H7 (cell line): ENCODE measurements around the gene PARD6G. TPM values are rescaled to one million over a fixed set of nuclear protein-coding genes. Genes with fewer than 3 reads are reported as not detected.

ENCODE experiments used
- DNase-seq: peaks from one replicate; pipeline ENCODE4 v3.0.0; 2012
- H3K27me3 ChIP-seq: 2 replicates; pipeline ENCODE4 v1.6.0; 2011; ENCODE audit warnings: mild to moderate bottlenecking, low read length; ENCODE audit not compliant: control insufficient read depth, insufficient read depth
- H3K36me3 ChIP-seq: replicated peaks from 2 replicates; pipeline ENCODE4 v1.5.1; 2011; ENCODE audit warnings: low read length; ENCODE audit not compliant: control insufficient read depth, insufficient read depth
- H3K4me3 ChIP-seq: 2 replicates; pipeline ENCODE4 v1.5.1; 2011; ENCODE audit warnings: low read depth, mild to moderate bottlenecking, control low read depth, low read length, moderate library complexity; ENCODE audit not compliant: insufficient read depth
- total RNA-seq: library from RNA; depleted of rRNA; stranded (reverse); fragments of >200 nt; shearing (Covaris generic); gene quantifications from 2 replicates; pipeline ENCODE4 v1.2.3, GENCODE V29; 2014

The PARD6G gene
- total RNA-seq, 1 experiment from 2014 or later, result 6.3 TPM

- no peaks in the 10 kb centered on the region for H3K27me3 ChIP-seq
- peak; percentile 79 for DNase-seq
- H3K36me3 ChIP-seq, result peaks cover 19% of the 10 kb centered on the region
- no peak overlapping the region for H3K4me3 ChIP-seq
Measured at GRCh38 chr18:80147418-80148325, 99.6 kb downstream of the PARD6G start.

DNA sequence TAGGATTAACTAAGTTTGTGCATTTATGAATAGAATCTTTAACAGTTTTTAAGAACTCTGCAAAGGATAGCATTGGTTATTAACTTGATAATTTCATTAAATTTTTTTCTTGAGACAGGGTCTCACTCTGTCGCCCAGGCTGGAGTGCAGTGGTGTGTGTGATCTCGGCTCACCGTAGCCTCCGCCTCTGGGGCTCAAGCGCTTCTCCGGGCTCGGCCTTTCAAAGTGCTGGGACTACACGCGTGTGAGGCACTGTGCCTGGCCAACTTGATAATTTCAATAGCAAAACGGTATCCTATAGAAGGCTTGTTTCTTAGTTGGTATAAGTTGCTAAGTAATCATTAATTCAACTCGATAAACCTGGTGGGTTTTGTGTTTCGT is 100.3 kb downstream of the PARD6G start:
- no peak overlapping the region for H3K4me3 ChIP-seq
- no peaks in the 10 kb centered on the region for H3K27me3 ChIP-seq
- no peak for DNase-seq

DNA sequence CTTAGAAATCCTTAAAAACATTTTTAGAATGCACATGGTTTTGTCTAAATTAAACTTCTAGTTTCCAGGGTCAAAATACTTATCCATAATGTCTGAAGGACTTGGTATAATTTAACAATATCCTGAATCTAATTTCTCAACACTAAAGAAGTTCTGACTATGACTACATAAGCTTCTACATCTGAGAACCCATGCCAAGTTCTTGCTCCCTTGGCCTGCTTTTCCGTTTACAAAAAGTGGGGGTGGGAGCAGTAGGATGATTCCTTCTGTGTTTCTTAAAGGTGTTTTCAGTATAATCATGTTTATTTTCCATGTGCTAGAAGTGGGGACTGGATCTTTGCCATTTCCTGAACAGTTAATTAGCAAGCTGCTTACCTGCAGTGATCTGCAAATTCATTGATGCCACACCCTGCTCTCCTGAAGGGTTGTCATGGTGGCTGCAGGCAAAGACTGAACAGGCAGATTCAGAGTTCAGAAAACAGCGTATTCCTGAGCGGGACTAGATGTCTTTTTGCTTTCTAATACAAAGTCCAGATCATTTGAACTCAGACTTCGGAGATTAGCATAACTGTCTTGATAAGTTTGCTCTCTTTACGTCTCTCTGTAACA is 102.0 kb downstream of the PARD6G start:
- Histone ChIP-seq H3K36me3 (peaks cover 20% of the 10 kb centered on the region), H3K4me3 (no peak overlapping the region), H3K27me3 (no peaks in the 10 kb centered on the region)
- no peak for DNase-seq

More for the DNA sequence above, 100.3 kb downstream of the PARD6G start:
- H3K36me3 ChIP-seq, result peaks cover 21% of the 10 kb centered on the region

GRCh38 chr18:80143881-80144280 is 103.4 kb downstream of the PARD6G start:
- Histone ChIP-seq H3K36me3 (peaks cover 14% of the 10 kb centered on the region), H3K4me3 (no peak overlapping the region), H3K27me3 (no peaks in the 10 kb centered on the region)
- DNase-seq, result no peak

GRCh38 chr18:80140455-80140985 is 106.8 kb downstream of the PARD6G start:
- Histone ChIP-seq H3K27me3 (no peaks in the 10 kb centered on the region), H3K4me3 (no peak overlapping the region), H3K36me3 (peaks cover 29% of the 10 kb centered on the region)
- no peak for DNase-seq

- Histone ChIP-seq H3K4me3 (no peak overlapping the region), H3K36me3 (peaks cover 34% of the 10 kb centered on the region), H3K27me3 (no peaks in the 10 kb centered on the region)
- DNase-seq, result no peak
Measured at GRCh38 chr18:80137976-80138375, 109.3 kb downstream of the PARD6G start.

GRCh38 chr18:80137137-80137536 is 110.2 kb downstream of the PARD6G start:
- peaks cover 33% of the 10 kb centered on the region for H3K36me3 ChIP-seq
- DNase-seq, result no peak
- no peaks in the 10 kb centered on the region for H3K27me3 ChIP-seq
- no peak overlapping the region for H3K4me3 ChIP-seq

DNA sequence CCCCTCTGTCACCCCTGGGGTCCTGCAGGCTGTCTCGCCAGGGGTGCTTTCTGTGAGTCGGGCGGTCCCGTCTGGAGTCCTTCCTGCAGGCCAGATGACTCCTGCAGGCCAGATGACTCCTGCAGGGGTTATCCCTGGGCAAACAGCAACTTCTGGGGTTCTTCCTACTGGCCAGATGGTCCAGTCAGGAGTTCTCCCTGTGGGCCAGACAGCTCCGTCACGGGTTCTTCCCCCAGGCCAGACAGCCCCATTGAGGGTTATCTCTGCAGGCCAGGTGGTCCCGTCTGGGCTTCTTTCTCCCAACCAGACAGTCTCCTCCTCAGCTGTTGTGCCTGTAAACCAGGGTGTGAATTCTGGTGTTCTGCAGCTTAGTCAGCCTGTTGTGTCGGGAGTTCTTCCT is 110.6 kb downstream of the PARD6G start:
- peaks cover 33% of the 10 kb centered on the region for H3K36me3 ChIP-seq
- no peaks in the 10 kb centered on the region for H3K27me3 ChIP-seq
- no peak for DNase-seq
- H3K4me3 ChIP-seq, result no peak overlapping the region

DNA sequence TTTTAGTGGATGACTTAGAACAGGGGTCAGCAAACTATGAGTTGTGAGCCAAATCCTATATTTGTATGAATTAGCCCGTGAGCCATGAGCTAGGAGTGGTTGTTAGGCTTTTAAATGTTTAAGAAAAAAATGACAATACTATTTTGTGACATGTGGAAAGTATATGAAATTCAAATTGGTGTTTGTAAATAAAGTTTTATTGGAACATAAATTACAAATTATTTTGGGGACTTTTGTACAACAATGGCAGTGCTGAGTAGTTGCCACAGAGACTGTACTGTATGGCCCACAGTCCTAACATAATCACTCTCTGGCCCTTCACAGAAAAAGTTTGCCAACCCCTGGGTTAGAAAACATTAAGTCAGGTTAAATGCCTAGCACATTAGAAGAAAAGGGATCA is 112.2 kb downstream of the PARD6G start:
- peaks cover 34% of the 10 kb centered on the region for H3K36me3 ChIP-seq
- DNase-seq, result no peak

GRCh38 chr18:80133124-80133523 is 114.2 kb downstream of the PARD6G start:
- H3K4me3 ChIP-seq, result no peak overlapping the region
- DNase-seq, result no peak
- H3K36me3 ChIP-seq, result peaks cover 32% of the 10 kb centered on the region
- no peaks in the 10 kb centered on the region for H3K27me3 ChIP-seq

More for the DNA sequence above, 112.2 kb downstream of the PARD6G start:
- no peaks in the 10 kb centered on the region for H3K27me3 ChIP-seq
- H3K4me3 ChIP-seq, result no peak overlapping the region

GRCh38 chr18:80132180-80132812 is 115.0 kb downstream of the PARD6G start:
- no peak overlapping the region for H3K4me3 ChIP-seq
- DNase-seq, result no peak
- H3K27me3 ChIP-seq, result no peaks in the 10 kb centered on the region
- peaks cover 25% of the 10 kb centered on the region for H3K36me3 ChIP-seq

DNA sequence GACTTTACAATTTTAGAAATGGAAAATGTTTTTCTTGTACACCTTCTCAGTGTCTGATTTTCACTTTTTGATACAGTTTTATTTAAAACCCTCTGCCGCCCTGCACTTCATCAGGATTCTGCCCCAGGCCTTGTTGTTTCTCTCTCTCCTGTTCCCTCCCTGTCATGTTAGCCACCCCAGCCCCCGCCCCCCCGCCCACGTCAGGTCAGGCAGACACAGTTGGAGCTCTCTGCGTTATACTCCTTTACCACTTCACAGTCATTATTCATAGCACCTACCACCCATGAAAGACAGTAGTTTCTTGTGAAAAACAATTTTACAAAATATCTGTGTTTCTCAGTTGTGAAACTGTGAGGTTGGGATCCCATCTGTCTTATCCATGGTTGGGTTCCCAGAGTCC is 116.8 kb downstream of the PARD6G start:
- no peak for DNase-seq
- peaks cover 10% of the 10 kb centered on the region for H3K36me3 ChIP-seq

DNA sequence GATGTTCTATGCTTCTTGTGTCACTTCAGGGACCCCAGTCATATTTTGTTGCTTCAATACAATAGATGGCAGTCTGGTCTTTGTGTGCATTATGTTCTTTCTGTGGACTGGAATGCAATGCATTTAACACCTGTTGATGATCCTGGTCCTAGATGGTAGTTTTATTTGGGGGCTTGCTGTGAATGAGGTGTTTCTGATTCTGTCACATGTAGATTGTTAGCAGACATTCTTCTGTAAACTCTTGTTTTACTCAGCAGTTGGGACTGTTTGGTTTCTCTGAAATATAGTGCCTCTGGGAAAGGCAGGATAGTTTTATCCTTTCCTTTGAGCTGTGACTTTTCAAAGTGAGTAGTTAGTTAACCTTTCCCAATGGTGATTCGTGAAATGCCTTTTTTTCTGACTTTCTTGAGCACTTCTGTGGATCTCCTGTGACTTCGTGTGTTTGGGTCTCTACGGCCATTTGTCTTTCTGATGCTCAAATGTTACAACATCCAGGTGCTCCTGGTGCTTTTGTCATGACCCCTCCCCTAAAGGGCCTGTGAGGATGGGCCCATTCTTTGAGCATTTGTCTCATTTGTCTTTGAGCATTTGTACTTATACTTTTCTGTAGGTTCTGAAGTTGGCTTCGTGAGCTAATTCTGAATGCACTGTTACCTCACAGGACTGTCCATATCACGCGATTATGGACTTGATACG is 117.5 kb downstream of the PARD6G start:
- no peak for DNase-seq
- Histone ChIP-seq H3K4me3 (no peak overlapping the region), H3K36me3 (peaks cover 6% of the 10 kb centered on the region), H3K27me3 (no peaks in the 10 kb centered on the region)

More for the DNA sequence above, 116.8 kb downstream of the PARD6G start:
- Histone ChIP-seq H3K27me3 (no peaks in the 10 kb centered on the region), H3K4me3 (no peak overlapping the region)

GRCh38 chr18:80127635-80128034 is 119.7 kb downstream of the PARD6G start:
- no peak overlapping the region for H3K4me3 ChIP-seq
- no peaks in the 10 kb centered on the region for H3K27me3 ChIP-seq
- 0 out of 2 replicates have a peak, but pooled peaks cover 2% of the 10 kb centered on the region for H3K36me3 ChIP-seq
- DNase-seq, result no peak
